Endothelial cell (in vitro differentiated cells): Measurements from ENCODE around the gene METAP1D. TPM values are rescaled to one million over a fixed set of nuclear protein-coding genes. Genes with fewer than 3 reads are reported as not detected.

Experiments
- DNase-seq: peaks from one replicate; pipeline ENCODE4 v3.0.0; 2021; ENCODE audit warnings: low spot score
- H3K27ac Mint-ChIP-seq: one replicate; pipeline ENCODE4 v1.8.0; 2021; ENCODE audit warnings: mixed read lengths, inconsistent platforms; ENCODE audit not compliant: unreplicated experiment
- H3K27me3 Mint-ChIP-seq: one replicate; pipeline ENCODE4 v1.8.0; 2021; ENCODE audit warnings: mild to moderate bottlenecking, moderate library complexity, mixed read lengths, inconsistent platforms; ENCODE audit not compliant: unreplicated experiment
- H3K36me3 Mint-ChIP-seq: one replicate; pipeline ENCODE4 v1.8.0; 2021; ENCODE audit warnings: mild to moderate bottlenecking, low read depth, mixed read lengths, inconsistent platforms; ENCODE audit not compliant: unreplicated experiment
- H3K4me1 Mint-ChIP-seq: one replicate; pipeline ENCODE4 v1.8.0; 2021; ENCODE audit warnings: mild to moderate bottlenecking, mixed read lengths, inconsistent platforms; ENCODE audit not compliant: unreplicated experiment
- H3K4me3 Mint-ChIP-seq: one replicate; pipeline ENCODE4 v1.8.0; 2021; ENCODE audit warnings: mild to moderate bottlenecking, mixed read lengths, inconsistent platforms; ENCODE audit not compliant: unreplicated experiment
- H3K9me3 Mint-ChIP-seq: one replicate; pipeline ENCODE4 v1.8.0; 2021; ENCODE audit warnings: mixed read lengths, inconsistent platforms; ENCODE audit not compliant: unreplicated experiment
- CTCF ChIP-seq: fragments of 200-600 bp; sonication (generic); IDR thresholded peaks from one replicate; pipeline ENCODE4 v1.5.0; 2021; ENCODE audit warnings: antibody characterized with exemption; ENCODE audit not compliant: unreplicated experiment
- total RNA-seq: library from RNA; stranded (reverse); fragmentation: NEBNext Ultra II Directional; extraction: Animal tissue kit (Norgen Biotek cat#: 25700); gene quantifications from one replicate; pipeline ENCODE4 v1.2.1, GENCODE V29; 2021; ENCODE audit not compliant: unreplicated experiment

METAP1D gene
- total RNA-seq, 1 donor from 2014 or later: 3.6 TPM

GRCh38 chr2:172128484-172128883 is 128.7 kb downstream of the METAP1D start:
- Mint-ChIP-seq H3K4me1 (no peaks in the 10 kb centered on the region), H3K27ac (no peak overlapping the region), H3K9me3 (no peaks in the 10 kb centered on the region), H3K27me3 (no peaks in the 10 kb centered on the region), H3K4me3 (no peak overlapping the region), H3K36me3 (no peaks in the 10 kb centered on the region)
- TF ChIP-seq CTCF: no peak
- no peak for DNase-seq

- Mint-ChIP-seq H3K27ac (no peak overlapping the region), H3K36me3 (no peaks in the 10 kb centered on the region)
- no peak for DNase-seq
Observed at GRCh38 chr2:172129404-172129803, 129.7 kb downstream of the METAP1D start.

More at GRCh38 chr2:172129404-172129803, 129.7 kb downstream of the METAP1D start:
- TF ChIP-seq CTCF: no peak
- no peak overlapping the region for H3K4me3 Mint-ChIP-seq
- no peaks in the 10 kb centered on the region for H3K27me3 Mint-ChIP-seq
- H3K9me3 Mint-ChIP-seq: no peaks in the 10 kb centered on the region
- no peaks in the 10 kb centered on the region for H3K4me1 Mint-ChIP-seq

Other genes with a start within 250 kb of the METAP1D start
- 9.7 TPM for gene SLC25A12, start 105.7 kb upstream of the METAP1D start, total RNA-seq
- gene HAT1, start 77.5 kb upstream of the METAP1D start, total RNA-seq: 22.8 TPM
- 0.87 TPM for gene DLX1, start 85.6 kb downstream of the METAP1D start, total RNA-seq
- gene DLX2, start 102.9 kb downstream of the METAP1D start, total RNA-seq: 0.28 TPM